Astrocyte of the spinal cord (primary cell): ENCODE measurements around the gene PF4V1.

Source experiments
- DNase-seq: peaks from one replicate; pipeline ENCODE4 v3.0.0; 2011; ENCODE audit warnings: low read depth, low spot score
- H3K4me3 ChIP-seq: 2 replicates; pipeline ENCODE4 v1.5.1; 2011; ENCODE audit warnings: low read depth, mild to moderate bottlenecking, low read length, moderate library complexity
- CTCF ChIP-seq: IDR thresholded peaks from 2 replicates; pipeline ENCODE4 v1.5.1; 2012; ENCODE audit warnings: low read depth, mild to moderate bottlenecking, low read length, inconsistent platforms
- in situ Hi-C: cut with HindIII; loops from 2 replicates; pipeline ENCODE4 v1.10.0; 2017; ENCODE audit warnings: low sequenced_read_pairs

The PF4V1 gene

DNA sequence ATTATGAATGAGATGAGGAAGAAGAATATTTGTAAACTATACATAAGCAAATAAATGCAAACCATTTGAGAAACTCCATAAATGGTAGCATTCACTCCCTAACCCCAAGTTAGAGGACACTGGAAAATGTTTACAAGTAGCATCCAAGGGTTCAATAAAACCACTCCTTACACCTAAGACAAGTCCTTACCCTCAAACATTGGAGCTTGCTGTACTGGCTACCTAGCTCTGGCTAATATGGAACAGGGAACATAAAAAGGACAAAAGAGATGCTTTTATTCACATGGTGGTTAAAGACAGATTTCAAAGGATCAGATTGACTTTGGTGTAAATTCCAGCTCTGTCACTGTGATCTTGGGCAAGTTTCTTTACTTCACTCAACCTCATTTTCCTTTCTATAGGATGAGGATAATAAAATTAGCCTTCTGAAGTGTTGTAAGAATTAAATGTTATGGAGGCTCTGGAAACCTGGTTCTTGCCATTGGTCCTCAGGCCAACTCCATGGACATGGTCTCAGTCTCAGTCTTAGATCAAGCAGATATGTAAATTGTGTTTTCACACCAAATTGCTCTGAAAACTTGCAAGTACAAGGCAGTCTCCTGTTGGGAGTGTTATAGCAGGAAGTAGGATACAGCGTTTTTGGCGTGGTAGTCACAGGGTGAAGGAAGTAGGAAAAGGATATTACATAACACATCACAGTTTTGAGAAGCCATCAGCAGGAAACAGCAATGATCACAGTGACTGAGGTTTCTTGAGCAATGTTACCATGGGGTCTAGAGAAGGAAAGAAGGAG lies 19.4 kb downstream of the PF4V1 start:
- peak; percentile 25 for DNase-seq
- in situ Hi-C loops, result no loop called here
- TF ChIP-seq CTCF, result no peak
- H3K4me3 ChIP-seq, result no peak overlapping the region

DNA sequence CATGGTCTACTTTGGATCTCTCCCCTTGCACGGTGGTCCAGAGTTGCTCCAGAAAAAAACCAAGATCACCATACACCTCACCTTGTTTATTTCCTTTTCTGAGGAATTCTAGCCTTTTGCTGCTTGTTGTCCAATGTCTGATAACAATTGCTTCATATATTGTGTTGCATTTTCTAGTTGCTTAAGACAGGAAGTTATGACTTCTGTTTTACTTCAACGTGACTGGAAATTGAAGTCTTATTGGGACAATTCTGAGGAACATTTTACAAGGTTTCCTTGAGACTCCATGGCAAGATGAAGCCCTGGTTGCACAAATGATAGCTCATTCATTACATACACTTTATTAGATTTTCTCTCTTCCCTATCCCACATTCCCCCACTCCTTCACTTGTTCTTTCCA lies 21.3 kb downstream of the PF4V1 start:
- TF ChIP-seq CTCF, result no peak
- in situ Hi-C loops, result no loop called here
- H3K4me3 ChIP-seq, result no peak overlapping the region
- no peak for DNase-seq

DNA sequence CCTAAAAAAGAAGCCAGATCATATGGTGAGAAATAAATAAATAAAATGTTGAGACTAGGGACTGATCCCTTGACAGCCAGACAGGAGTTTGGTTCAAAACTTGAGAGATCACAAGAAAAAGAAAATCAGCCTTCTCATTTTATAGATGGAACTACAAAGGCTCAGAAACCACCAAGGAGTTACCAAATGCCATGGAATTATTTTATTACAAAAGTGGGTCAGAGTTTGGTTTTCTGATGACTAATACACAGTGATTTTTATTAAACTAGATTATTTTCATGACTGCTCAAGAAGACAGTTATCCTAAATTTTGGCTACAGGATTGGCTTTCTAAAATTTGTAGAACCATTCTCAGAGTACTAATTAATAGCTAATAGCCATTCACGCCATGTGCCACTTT lies 22.3 kb downstream of the PF4V1 start:
- TF ChIP-seq CTCF, result no peak
- in situ Hi-C loops, result no loop called here
- no peak overlapping the region for H3K4me3 ChIP-seq
- DNase-seq, result peak; percentile 36

DNA sequence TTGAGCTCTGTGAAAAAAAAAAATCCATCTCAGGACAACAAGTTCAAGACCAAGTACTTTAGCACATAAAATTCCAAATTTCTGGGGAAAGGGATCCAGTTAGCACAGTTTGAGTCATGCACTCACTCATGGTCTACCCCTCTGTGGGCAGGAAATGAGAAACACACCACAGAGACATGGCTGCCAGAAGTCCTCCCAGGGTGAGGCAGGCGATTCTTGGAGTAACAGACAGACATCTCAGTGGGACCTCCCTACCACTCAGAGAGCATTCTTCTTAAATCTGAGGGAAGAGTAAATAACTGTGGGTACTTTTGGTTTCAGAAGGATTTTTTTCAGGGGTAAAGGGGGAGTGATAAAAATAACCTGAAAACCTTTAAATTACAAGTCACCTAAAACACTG lies 30.2 kb downstream of the PF4V1 start:
- no peak for TF ChIP-seq CTCF
- no peak overlapping the region for H3K4me3 ChIP-seq
- DNase-seq, result peak; percentile 89
- in situ Hi-C loops, result no loop called here

DNA sequence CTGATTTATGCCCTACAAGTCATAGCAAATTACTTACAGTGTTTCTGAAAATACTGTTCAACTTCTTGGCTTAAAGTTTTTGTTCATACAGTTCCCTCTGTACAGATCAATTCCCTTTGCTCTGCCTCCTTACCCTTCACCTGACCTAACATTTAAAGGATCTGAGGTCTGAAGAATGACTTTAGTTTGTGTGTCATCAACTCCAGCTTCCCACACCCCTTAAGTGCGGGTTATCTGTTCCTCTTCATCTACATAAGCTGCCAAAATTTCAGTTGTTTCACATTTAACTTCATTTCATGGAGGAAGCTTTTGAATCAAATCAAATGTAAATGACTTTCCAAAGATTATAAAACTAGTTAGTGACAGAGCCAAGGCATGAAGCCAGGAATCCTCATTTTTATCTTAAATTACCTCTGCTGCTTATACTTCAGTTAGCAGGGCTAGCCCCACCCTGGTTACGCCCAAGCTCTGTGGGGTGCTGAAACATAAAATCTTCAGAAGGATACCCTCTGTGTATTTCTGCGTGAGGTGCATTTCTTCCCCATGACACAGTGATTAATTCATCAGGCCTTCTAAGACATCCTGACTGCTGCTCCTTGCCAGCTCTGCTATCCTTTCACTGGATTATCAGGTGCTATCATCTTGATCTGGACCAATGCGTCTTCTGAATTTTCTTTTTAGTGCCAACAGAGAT lies 32.6 kb downstream of the PF4V1 start:
- in situ Hi-C loops, result no loop called here
- no peak for TF ChIP-seq CTCF
- no peak overlapping the region for H3K4me3 ChIP-seq
- peak; percentile 66 for DNase-seq

- H3K4me3 ChIP-seq, result no peak overlapping the region
- no peak for DNase-seq
- in situ Hi-C loops, result no loop called here
- no peak for TF ChIP-seq CTCF
These were observed 38.2 kb downstream of the PF4V1 start for GRCh38 chr4:73891326-73891725.
